Testis (tissue), 3 donors: ENCODE results near the gene FARS2. TPM values are rescaled to one million over a fixed set of nuclear protein-coding genes. Genes with fewer than 3 reads are reported as not detected.

Experiments
- DNase-seq: peaks from one replicate; pipeline ENCODE4 v3.0.0-alpha.2; 2019
- H3K27ac ChIP-seq, 2 donors: fragments of 200-600 bp; sonication (generic); one replicate each; pipeline ENCODE4 v1.5.1; 2019
- H3K27me3 ChIP-seq: fragments of 200-600 bp; sonication (generic); one replicate; pipeline ENCODE4 v1.5.1; 2019
- H3K36me3 ChIP-seq: fragments of 200-600 bp; sonication (generic); one replicate; pipeline ENCODE4 v1.5.1; 2017; ENCODE audit warnings: low read depth; ENCODE audit errors: missing control alignments
- H3K4me1 ChIP-seq: fragments of 200-600 bp; sonication (generic); one replicate; pipeline ENCODE4 v1.5.1; 2019
- H3K4me3 ChIP-seq, 2 donors: fragments of 200-600 bp; sonication (generic); one replicate each; pipeline ENCODE4 v1.5.1; 2017 to 2019
- H3K9me3 ChIP-seq: fragments of 200-600 bp; sonication (generic); one replicate; pipeline ENCODE4 v1.5.1; 2017
- CTCF ChIP-seq, 3 experiments: fragments of 450-650 bp in 2 of 3; fragments of 200-600 bp in 1 of 3; sonication (generic) in 1 of 3; IDR thresholded peaks; one replicate each; pipeline ENCODE4 v1.5.1; 2016 to 2019; ENCODE audit warnings: antibody characterized with exemption in 3 of 3, mild to moderate bottlenecking in 2 of 3, moderate library complexity in 1 of 3
- POLR2A ChIP-seq: fragments of 450-650 bp; IDR thresholded peaks from one replicate; pipeline ENCODE4 v1.6.1; 2017; ENCODE audit warnings: antibody characterized with exemption, mild to moderate bottlenecking, moderate library complexity
- WGBS, 2 donors: methylation state at CpG; one replicate each; pipeline ENCODE4 v1.1.5; 2018; 5-methylcytosine and 5-hydroxymethylcytosine counted together
- intact Hi-C: fragments of 100-400 bp; cut with DNase I; formaldehyde crosslinking; loops from one replicate; pipeline ENCODE4 v1.15.1; 2023; ENCODE audit warnings: low total_unique reads
- polyA plus RNA-seq: library from polyadenylated mRNA; stranded (reverse); fragments of 350-450 nt; fragmentation: Illumina TruSeq; extraction: RNeasy Lipid Tissue Mini Kit (QIAGEN cat#74804); gene quantifications from one replicate; pipeline ENCODE4 v1.2.3, GENCODE V29; 2014; ENCODE audit warnings: low read depth, low replicate concordance; ENCODE audit not compliant: insufficient read depth
- total RNA-seq, 2 donors: library from RNA; depleted of rRNA; stranded (reverse); fragments of >200 nt; gene quantifications; one replicate each; pipeline ENCODE4 v1.2.3, GENCODE V29; 2016

Gene FARS2
- total and polyA plus RNA-seq, 3 donors from 2014 or later = 15.4 to 26.8 (median 22.1) TPM

- intact Hi-C loops = no loop called here
- H3K4me1 ChIP-seq = no peaks in the 10 kb centered on the region
- WGBS, 2 donors = 70 to 84% methylated on average over 1 of the region's 1 CpG
- H3K4me3 ChIP-seq = no peak overlapping the region
- H3K9me3 ChIP-seq = no peaks in the 10 kb centered on the region
- DNase-seq = no peak
- H3K27me3 ChIP-seq = no peaks in the 10 kb centered on the region
- no peak overlapping the region for H3K27ac ChIP-seq
- H3K36me3 ChIP-seq = no peaks in the 10 kb centered on the region
- TF ChIP-seq CTCF (IDR thresholded peaks at IDR 0.05) (no peak), POLR2A (no peak)
These were observed 476.9 kb downstream of the FARS2 start for GRCh38 chr6:5738211-5738610.

GRCh38 chr6:5744497-5744896 lies 483.2 kb downstream of the FARS2 start:
- 66 to 71% methylated on average over 5 of the region's 5 CpGs for WGBS, 2 donors
- H3K36me3 ChIP-seq = no peaks in the 10 kb centered on the region
- no peak overlapping the region for H3K4me3 ChIP-seq
- no peaks in the 10 kb centered on the region for H3K9me3 ChIP-seq
- H3K27me3 ChIP-seq = no peaks in the 10 kb centered on the region
- no peak overlapping the region for H3K27ac ChIP-seq
- no peak for DNase-seq
- TF ChIP-seq POLR2A (no peak), CTCF (IDR thresholded peaks at IDR 0.05) (no peak)
- no peaks in the 10 kb centered on the region for H3K4me1 ChIP-seq
- intact Hi-C loops = no loop called here

GRCh38 chr6:5745081-5745480 lies 483.8 kb downstream of the FARS2 start:
- H3K27me3 ChIP-seq = no peaks in the 10 kb centered on the region
- H3K27ac ChIP-seq = no peak overlapping the region
- TF ChIP-seq CTCF (IDR thresholded peaks at IDR 0.05) = no peak
- H3K4me3 ChIP-seq = no peak overlapping the region
- no peaks in the 10 kb centered on the region for H3K36me3 ChIP-seq
- 97% methylated on average over 2 of the region's 2 CpGs for whole genome bisulfite sequencing, 2 donors
- intact Hi-C loops = no loop called here
- DNase-seq = no peak
- H3K9me3 ChIP-seq = no peaks in the 10 kb centered on the region
- H3K4me1 ChIP-seq = no peaks in the 10 kb centered on the region

- Histone ChIP-seq H3K4me3 (no peak overlapping the region), H3K27me3 (no peaks in the 10 kb centered on the region), H3K36me3 (no peaks in the 10 kb centered on the region), H3K27ac (no peak overlapping the region), H3K4me1 (no peaks in the 10 kb centered on the region), H3K9me3 (no peaks in the 10 kb centered on the region)
- 86 to 90% methylated on average over 12 of the region's 12 CpGs for WGBS, 2 donors
- no peak for DNase-seq
- TF ChIP-seq POLR2A (no peak), CTCF (IDR thresholded peaks at IDR 0.05) (no peak)
- intact Hi-C loops = no loop called here
These were observed 484.9 kb downstream of the FARS2 start for GRCh38 chr6:5746053-5746758.

- H3K4me3 ChIP-seq = no peak overlapping the region
- DNase-seq = no peak
- 96% methylated on average over 3 of the region's 3 CpGs for WGBS, 2 donors
- H3K9me3 ChIP-seq = no peaks in the 10 kb centered on the region
- no peak for TF ChIP-seq CTCF (IDR thresholded peaks at IDR 0.05)
- no peak for TF ChIP-seq POLR2A
- H3K36me3 ChIP-seq = no peaks in the 10 kb centered on the region
- H3K27me3 ChIP-seq = no peaks in the 10 kb centered on the region
- no peak overlapping the region for H3K27ac ChIP-seq
- H3K4me1 ChIP-seq = no peaks in the 10 kb centered on the region
- intact Hi-C loops = no loop called here
These were observed 485.4 kb downstream of the FARS2 start for GRCh38 chr6:5746759-5747130.
